ENCODE results near the gene LASP1NB.

LASP1NB gene

GRCh38 chr17:38969281-38969680 lies 43.9 kb downstream of the LASP1NB start (continued):
- TF ChIP-seq TSHZ2 (CRISPR knock-in tag; IDR thresholded peaks at IDR 0.05), result no peak
- TF ChIP-seq CSRNP3 (CRISPR knock-in tag; IDR thresholded peaks at IDR 0.05), result no peak
- TF ChIP-seq ZNF8 (CRISPR knock-in tag; IDR thresholded peaks at IDR 0.05), result no peak
- no peak for TF ChIP-seq ZFP30 (CRISPR knock-in tag; IDR thresholded peaks at IDR 0.05)
- no peak for TF ChIP-seq TCF4 (CRISPR knock-in tag; IDR thresholded peaks at IDR 0.05; ENCODE audit: borderline replicate concordance)

GRCh38 chr17:38970128-38970527 lies 44.7 kb downstream of the LASP1NB start:
- no peak for ATAC-seq
- no peak for TF ChIP-seq SNAI2 (CRISPR knock-in tag; IDR thresholded peaks at IDR 0.05)
- TF ChIP-seq ZNF565 (CRISPR knock-in tag; conservative IDR thresholded peaks at IDR 0.05; ENCODE audit: low read depth), result no peak
- no peak for TF ChIP-seq ZNF8 (CRISPR knock-in tag; IDR thresholded peaks at IDR 0.05)
- TF ChIP-seq PPARA (CRISPR knock-in tag; IDR thresholded peaks at IDR 0.05; ENCODE audit: borderline replicate concordance), result no peak
- no peak for TF ChIP-seq ISL1 (CRISPR knock-in tag; IDR thresholded peaks at IDR 0.05)
- TF ChIP-seq TCF4 (CRISPR knock-in tag; IDR thresholded peaks at IDR 0.05; ENCODE audit: borderline replicate concordance), result no peak
- no peak for TF ChIP-seq POU6F1 (CRISPR knock-in tag; IDR thresholded peaks at IDR 0.05; ENCODE audit: borderline replicate concordance, low read depth)
- TF ChIP-seq RARB (CRISPR knock-in tag; IDR thresholded peaks at IDR 0.05), result no peak
- no peak for TF ChIP-seq CSRNP3 (CRISPR knock-in tag; IDR thresholded peaks at IDR 0.05)
- no peak for TF ChIP-seq TOX (CRISPR knock-in tag; IDR thresholded peaks at IDR 0.05; ENCODE audit: borderline replicate concordance)
- TF ChIP-seq TSHZ2 (CRISPR knock-in tag; IDR thresholded peaks at IDR 0.05), result no peak
- no peak for TF ChIP-seq ARNTL (CRISPR knock-in tag; IDR thresholded peaks at IDR 0.05; ENCODE audit: borderline replicate concordance, low read depth)
- TF ChIP-seq ZC3H10 (CRISPR knock-in tag; IDR thresholded peaks at IDR 0.05), result no peak
- TF ChIP-seq ESRRG (CRISPR knock-in tag; IDR thresholded peaks at IDR 0.05), result no peak
- no peak for TF ChIP-seq OSR1 (CRISPR knock-in tag; IDR thresholded peaks at IDR 0.05)
- TF ChIP-seq CSDC2 (CRISPR knock-in tag; IDR thresholded peaks at IDR 0.05), result no peak
- no peak for TF ChIP-seq ZFP3 (CRISPR knock-in tag; IDR thresholded peaks at IDR 0.05)
- no peak for TF ChIP-seq PATZ1 (CRISPR knock-in tag; IDR thresholded peaks at IDR 0.05; ENCODE audit: borderline replicate concordance)
- TF ChIP-seq GLIS3 (CRISPR knock-in tag; IDR thresholded peaks at IDR 0.05), result no peak
- no peak for TF ChIP-seq ZNF70 (CRISPR knock-in tag; IDR thresholded peaks at IDR 0.05)
